Memory B cell (primary cell): Measurements from ENCODE around the gene CRTC2.
"Not testable (repeated sequence)": the region's sequence is repeated elsewhere in the genome, so short reads cannot be mapped to it uniquely, and the experiment has no call there.

ENCODE experiments used
- ATAC-seq: fragments of 150-1000 bp; cut with Tn5 transposase; 2 replicates; pipeline ENCODE4 v1.10.0; 2021; ENCODE audit warnings: low read depth, mild to moderate bottlenecking, moderate library complexity
- DNase-seq, 2 donors: peaks; one replicate each; pipeline ENCODE4 v3.0.0; 2022; ENCODE audit warnings: low spot score in 2 of 2
- H3K27ac Mint-ChIP-seq: one replicate; pipeline ENCODE4 v1.8.0; 2022; ENCODE audit warnings: mild to moderate bottlenecking, moderate library complexity, mixed read lengths
- H3K27me3 Mint-ChIP-seq: one replicate; pipeline ENCODE4 v1.8.0; 2022; ENCODE audit warnings: mixed read lengths
- H3K36me3 Mint-ChIP-seq: one replicate; pipeline ENCODE4 v1.8.0; 2022; ENCODE audit warnings: mild to moderate bottlenecking, mixed read lengths
- H3K4me1 Mint-ChIP-seq: one replicate; pipeline ENCODE4 v1.8.0; 2022; ENCODE audit warnings: mixed read lengths
- H3K4me3 Mint-ChIP-seq: one replicate; pipeline ENCODE4 v1.8.0; 2022; ENCODE audit warnings: mild to moderate bottlenecking, moderate library complexity, mixed read lengths
- H3K9me3 Mint-ChIP-seq: one replicate; pipeline ENCODE4 v1.8.0; 2022; ENCODE audit warnings: mixed read lengths

CRTC2 gene

DNA sequence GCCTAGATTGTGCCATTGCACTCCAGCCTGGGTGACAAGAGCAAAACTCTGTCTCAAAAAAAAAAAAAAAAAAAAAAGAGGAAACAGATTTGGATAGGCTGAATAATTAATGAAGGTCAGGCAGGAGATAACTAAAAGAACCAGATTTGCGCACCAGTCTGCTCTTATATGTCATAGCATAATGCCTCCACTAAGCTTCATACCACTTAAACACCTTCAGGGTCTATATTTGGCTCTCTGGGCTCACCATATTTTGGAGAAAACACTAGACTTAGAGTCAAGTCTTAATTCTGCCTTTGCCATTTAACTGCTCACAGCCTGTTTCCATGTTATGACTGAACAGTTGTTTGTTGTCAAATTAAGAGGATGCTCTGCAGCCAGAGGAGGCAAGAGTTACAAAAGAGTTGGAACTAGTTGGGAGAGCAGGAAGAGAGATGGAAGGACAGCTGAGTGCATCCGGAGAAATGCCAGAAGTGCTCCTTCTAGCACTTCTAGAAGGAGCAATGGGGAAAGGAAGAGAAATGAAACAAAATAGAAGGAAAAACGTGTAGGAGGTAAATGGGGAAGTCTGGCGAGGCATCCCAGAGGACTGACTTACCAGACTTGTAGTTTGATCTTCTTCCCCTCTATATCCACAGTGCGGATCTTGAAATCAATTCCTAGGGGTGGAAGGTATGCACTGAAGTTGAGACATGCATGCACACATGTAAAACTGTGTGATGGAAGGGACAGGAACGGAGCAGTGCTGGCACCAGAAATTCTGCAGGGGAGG lies 25.9 kb upstream of the CRTC2 start:
- peaks cover 2% of the 10 kb centered on the region for H3K27me3 Mint-ChIP-seq
- DNase-seq (no peak), ATAC-seq (no peak)
- H3K27ac Mint-ChIP-seq, result no peak overlapping the region
- H3K9me3 Mint-ChIP-seq, result no peaks in the 10 kb centered on the region
- no peaks in the 10 kb centered on the region for H3K36me3 Mint-ChIP-seq
- H3K4me1 Mint-ChIP-seq, result peaks cover 13% of the 10 kb centered on the region
- H3K4me3 Mint-ChIP-seq, result no peak overlapping the region

DNA sequence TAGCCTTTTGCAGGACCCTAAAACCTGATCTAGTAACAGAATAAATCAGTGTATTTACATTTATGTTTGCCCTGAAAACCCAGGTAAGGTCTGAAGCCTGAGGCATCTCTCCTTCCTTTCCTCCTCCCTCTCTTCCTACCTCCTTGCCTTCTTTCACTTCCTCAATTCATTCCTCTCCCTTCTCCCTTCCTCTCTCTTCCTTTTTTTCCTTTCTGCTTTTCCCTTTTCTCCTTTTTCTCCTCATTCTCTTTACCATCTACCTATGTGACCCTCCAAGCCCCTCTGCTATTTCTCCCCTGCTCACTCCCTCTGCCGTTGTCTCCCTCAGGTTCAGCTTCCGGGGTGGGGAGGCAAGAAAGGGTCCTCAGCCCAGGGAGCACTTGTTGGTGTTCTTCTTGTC lies 23.3 kb upstream of the CRTC2 start:
- peaks cover 20% of the 10 kb centered on the region for H3K4me1 Mint-ChIP-seq
- H3K4me3 Mint-ChIP-seq, H3K27ac Mint-ChIP-seq, ATAC-seq, H3K27me3 Mint-ChIP-seq, DNase-seq, H3K9me3 Mint-ChIP-seq, H3K36me3 Mint-ChIP-seq: not testable (repeated sequence)

DNA sequence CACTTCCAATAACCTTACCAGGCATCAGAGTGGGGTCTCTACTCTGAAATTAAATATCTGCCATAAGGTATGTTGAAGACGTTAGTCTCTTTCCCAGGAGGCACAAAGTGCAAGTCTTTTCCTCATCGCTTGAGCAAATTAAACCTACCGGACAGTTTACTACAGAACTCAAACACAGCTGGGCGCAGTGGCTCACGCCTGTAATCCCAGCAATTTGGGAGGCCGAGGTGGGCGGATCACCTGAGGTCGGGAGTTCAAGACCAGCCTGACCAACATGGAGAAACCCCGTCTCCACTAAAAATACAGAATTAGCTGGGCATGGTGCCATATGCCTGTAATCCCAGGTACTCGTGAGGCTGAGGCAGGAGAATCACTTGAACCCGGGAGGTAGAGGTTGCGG lies 20.7 kb upstream of the CRTC2 start:
- not testable (repeated sequence) for H3K27me3 Mint-ChIP-seq, H3K9me3 Mint-ChIP-seq, H3K36me3 Mint-ChIP-seq, DNase-seq, ATAC-seq, H3K27ac Mint-ChIP-seq
- peaks cover 26% of the 10 kb centered on the region for H3K4me1 Mint-ChIP-seq
- peak overlapping the region; percentile 96 for H3K4me3 Mint-ChIP-seq

GRCh38 chr1:153978274-153978909 lies 20.0 kb upstream of the CRTC2 start:
- peak overlapping the region; percentile 86 for H3K27ac Mint-ChIP-seq
- H3K4me1 Mint-ChIP-seq, result peaks cover 27% of the 10 kb centered on the region
- H3K9me3 Mint-ChIP-seq, result no peaks in the 10 kb centered on the region
- no peaks in the 10 kb centered on the region for H3K27me3 Mint-ChIP-seq
- DNase-seq (no peak), ATAC-seq (no peak)
- peak overlapping the region; percentile 96 for H3K4me3 Mint-ChIP-seq
- peaks cover 8% of the 10 kb centered on the region for H3K36me3 Mint-ChIP-seq

DNA sequence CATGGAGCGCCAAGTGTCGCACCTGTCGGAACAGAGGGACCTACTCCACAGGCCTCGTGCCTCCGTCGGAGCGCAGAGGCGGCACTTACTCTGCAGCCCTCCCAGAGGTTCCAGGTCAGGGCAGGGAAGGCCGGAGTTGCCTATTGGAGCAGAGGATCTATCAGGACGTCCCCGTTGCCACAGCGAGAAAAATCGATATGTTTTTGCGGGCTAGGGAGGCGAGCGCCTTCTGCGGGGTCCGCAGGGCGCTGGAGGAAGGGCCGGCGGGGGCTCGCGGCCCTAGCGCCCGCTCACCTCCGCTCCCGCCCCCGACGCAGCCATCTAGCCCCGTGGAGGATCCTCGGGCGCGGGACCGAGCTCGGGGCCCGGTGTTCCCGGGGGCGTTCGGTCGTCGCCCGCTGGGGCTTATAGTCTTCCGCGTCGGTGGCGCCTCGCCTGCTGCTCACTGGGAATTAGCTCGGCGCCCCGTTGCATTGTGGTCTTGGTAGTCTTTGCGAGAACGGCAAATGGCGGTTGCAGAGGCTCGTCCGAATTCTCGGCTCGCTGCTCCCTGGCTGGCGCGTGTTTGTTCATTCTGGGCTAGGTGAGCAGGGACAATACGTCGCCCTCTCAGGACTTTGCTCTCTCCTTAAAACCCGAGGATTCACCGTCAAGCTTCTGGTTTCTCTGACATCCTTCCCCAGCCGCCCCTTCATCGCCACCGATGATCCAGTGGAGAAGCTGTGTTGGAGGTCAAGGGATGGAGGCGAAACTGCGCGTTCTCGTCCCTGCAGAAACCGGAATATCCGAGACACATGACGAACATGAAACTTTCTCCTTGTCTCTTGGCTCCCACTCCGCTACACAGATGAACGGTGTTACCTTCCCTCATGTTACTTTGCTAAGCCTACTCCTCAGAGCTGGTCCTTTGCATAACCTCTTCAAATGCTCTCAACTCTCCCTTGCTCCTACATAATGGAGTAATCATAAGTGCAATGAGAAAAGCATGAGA lies 19.1 kb upstream of the CRTC2 start, which contains the start of gene JTB:
Gene JTB (minus strand): TSS at position 425 of the 991 bp plus-strand sequence. CDS start 422 bp downstream, at position 3.
- H3K27me3 Mint-ChIP-seq, result no peaks in the 10 kb centered on the region
- H3K36me3 Mint-ChIP-seq, result peaks cover 8% of the 10 kb centered on the region
- peak within 1 kb of the TSS; percentile 96 for H3K4me3 Mint-ChIP-seq
- no peaks in the 10 kb centered on the region for H3K9me3 Mint-ChIP-seq
- ATAC-seq, result peak; percentile 97
- DNase-seq, result peak; percentile 60 to 70
- peak within 1 kb of the TSS; percentile 86 for H3K27ac Mint-ChIP-seq
- peaks cover 27% of the 10 kb centered on the region for H3K4me1 Mint-ChIP-seq

- Mint-ChIP-seq H3K4me1 (peaks cover 30% of the 10 kb centered on the region), H3K27ac (peak overlapping the region; percentile 86), H3K9me3 (no peaks in the 10 kb centered on the region), H3K4me3 (peak overlapping the region; percentile 96), H3K36me3 (peaks cover 8% of the 10 kb centered on the region), H3K27me3 (no peaks in the 10 kb centered on the region)
- no peak for ATAC-seq
- DNase-seq, result no peak
These were observed 18.4 kb upstream of the CRTC2 start for GRCh38 chr1:153976819-153977249.

DNA sequence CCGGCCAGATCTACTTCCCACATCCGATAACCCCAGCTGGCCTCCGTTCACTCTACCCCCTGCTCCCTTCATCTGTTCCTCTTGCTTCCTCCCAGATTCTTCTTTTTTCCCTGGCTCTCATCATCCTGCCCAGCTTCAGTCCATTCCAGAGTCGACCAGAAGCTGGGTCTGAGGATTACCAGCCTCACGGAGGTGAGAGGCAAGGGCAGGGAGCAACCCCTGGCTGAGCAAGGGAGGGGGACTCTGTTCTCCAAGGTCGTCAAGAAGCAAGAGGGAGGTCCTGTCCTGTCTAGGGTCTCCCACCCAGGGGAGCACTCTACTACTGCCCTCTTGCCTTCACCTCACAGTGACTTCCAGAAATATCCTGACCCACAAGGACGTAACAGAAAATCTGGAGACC lies 15.1 kb upstream of the CRTC2 start:
- DNase-seq, result no peak
- no peak for ATAC-seq
- Mint-ChIP-seq H3K4me3 (no peak overlapping the region), H3K27me3 (no peaks in the 10 kb centered on the region), H3K4me1 (peaks cover 32% of the 10 kb centered on the region), H3K36me3 (peaks cover 8% of the 10 kb centered on the region), H3K27ac (peak overlapping the region; percentile 32), H3K9me3 (no peaks in the 10 kb centered on the region)

DNA sequence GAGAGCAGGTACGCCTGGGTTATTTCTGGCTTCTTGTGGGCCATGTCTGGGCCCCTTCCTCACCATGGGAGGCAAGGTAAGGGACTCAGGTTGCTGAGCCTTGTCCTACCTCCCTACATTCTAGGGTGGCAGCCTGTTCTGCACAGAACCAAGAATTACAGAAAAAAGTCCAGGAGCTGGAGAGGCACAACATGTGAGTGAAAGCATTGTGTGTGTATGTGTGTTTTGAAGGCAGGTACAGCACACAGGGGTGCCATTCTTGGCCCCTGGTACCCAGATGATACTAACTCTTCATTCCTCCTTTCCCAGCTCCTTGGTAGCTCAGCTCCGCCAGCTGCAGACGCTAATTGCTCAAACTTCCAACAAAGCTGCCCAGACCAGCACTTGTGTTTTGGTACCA lies 14.7 kb upstream of the CRTC2 start:
- Mint-ChIP-seq H3K36me3 (peaks cover 8% of the 10 kb centered on the region), H3K4me3 (no peak overlapping the region), H3K27ac (peak overlapping the region; percentile 32), H3K9me3 (no peaks in the 10 kb centered on the region), H3K4me1 (peaks cover 34% of the 10 kb centered on the region), H3K27me3 (no peaks in the 10 kb centered on the region)
- DNase-seq (no peak), ATAC-seq (no peak)

DNA sequence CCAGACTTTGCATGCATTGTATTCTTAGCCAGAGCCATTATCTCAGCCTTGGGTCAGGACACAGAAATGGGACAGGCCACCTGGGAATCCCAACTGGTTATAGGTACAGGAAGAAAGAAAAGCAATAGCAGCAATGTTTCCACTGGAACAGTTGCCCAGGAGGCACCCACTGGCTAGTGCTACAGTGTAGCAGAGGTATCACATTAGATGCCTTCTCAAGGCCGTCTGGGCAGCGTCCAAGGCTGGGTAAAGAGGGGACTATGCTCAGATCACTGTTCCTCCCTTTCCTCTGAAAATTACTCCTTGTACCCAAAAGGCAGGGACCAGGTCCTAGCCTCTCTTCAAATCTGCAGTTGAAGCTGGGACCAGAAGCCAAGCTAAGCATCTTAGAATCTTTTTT lies 11.9 kb upstream of the CRTC2 start:
- Mint-ChIP-seq H3K36me3 (peaks cover 4% of the 10 kb centered on the region), H3K27ac (no peak overlapping the region), H3K4me3 (no peak overlapping the region), H3K9me3 (no peaks in the 10 kb centered on the region), H3K4me1 (peaks cover 27% of the 10 kb centered on the region), H3K27me3 (no peaks in the 10 kb centered on the region)
- ATAC-seq, result no peak
- DNase-seq, result no peak

DNA sequence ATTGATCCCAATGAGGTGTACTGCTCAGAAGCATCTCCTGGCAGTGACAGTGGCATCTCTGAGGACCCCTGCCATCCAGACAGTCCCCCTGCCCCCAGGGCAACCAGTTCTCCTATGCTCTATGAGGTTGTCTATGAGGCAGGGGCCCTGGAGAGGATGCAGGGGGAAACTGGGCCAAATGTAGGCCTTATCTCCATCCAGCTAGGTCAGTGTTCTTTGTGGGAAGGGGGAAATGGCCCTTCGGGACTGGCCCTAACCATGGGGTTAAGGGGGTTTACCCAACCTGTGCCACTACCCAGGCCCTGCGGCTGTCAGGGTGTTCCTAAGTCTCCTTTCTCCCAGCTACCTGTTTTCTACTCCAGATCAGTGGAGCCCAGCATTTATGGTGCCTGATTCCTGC lies 10.6 kb upstream of the CRTC2 start:
- H3K4me1 Mint-ChIP-seq, result peaks cover 28% of the 10 kb centered on the region
- DNase-seq, result no peak
- H3K4me3 Mint-ChIP-seq, result peak overlapping the region; percentile 31
- H3K36me3 Mint-ChIP-seq, result peaks cover under 1% of the 10 kb centered on the region
- H3K27me3 Mint-ChIP-seq, result no peaks in the 10 kb centered on the region
- no peaks in the 10 kb centered on the region for H3K9me3 Mint-ChIP-seq
- H3K27ac Mint-ChIP-seq, result no peak overlapping the region
- no peak for ATAC-seq

- peaks cover 33% of the 10 kb centered on the region for H3K4me1 Mint-ChIP-seq
- no peaks in the 10 kb centered on the region for H3K9me3 Mint-ChIP-seq
- H3K36me3 Mint-ChIP-seq, result no peaks in the 10 kb centered on the region
- peak overlapping the region; percentile 98 for H3K4me3 Mint-ChIP-seq
- peak overlapping the region; percentile 96 for H3K27ac Mint-ChIP-seq
- no peaks in the 10 kb centered on the region for H3K27me3 Mint-ChIP-seq
- no peak for DNase-seq
- no peak for ATAC-seq
These were observed 10.0 kb upstream of the CRTC2 start for GRCh38 chr1:153968408-153968807.

GRCh38 chr1:153968000-153968363 lies 9.6 kb upstream of the CRTC2 start:
- Mint-ChIP-seq H3K9me3 (no peaks in the 10 kb centered on the region), H3K4me1 (peaks cover 34% of the 10 kb centered on the region)

GRCh38 chr1:153967107-153967999 lies 8.9 kb upstream of the CRTC2 start, which contains the start of gene CREB3L4:
Gene CREB3L4 (plus strand): TSS chr1:153967902. CDS start chr1:153968526, 624 bp downstream.
- Mint-ChIP-seq H3K4me1 (peaks cover 38% of the 10 kb centered on the region), H3K27ac (peak within 1 kb of the TSS; percentile 96), H3K9me3 (no peaks in the 10 kb centered on the region)

More at GRCh38 chr1:153968000-153968363, 9.6 kb upstream of the CRTC2 start:
- DNase-seq, result no peak
- ATAC-seq, result no peak
- no peaks in the 10 kb centered on the region for H3K27me3 Mint-ChIP-seq
- H3K27ac Mint-ChIP-seq, result peak overlapping the region; percentile 96
- peak overlapping the region; percentile 98 for H3K4me3 Mint-ChIP-seq
- H3K36me3 Mint-ChIP-seq, result no peaks in the 10 kb centered on the region

More at GRCh38 chr1:153967107-153967999, 8.9 kb upstream of the CRTC2 start, which contains the start of gene CREB3L4:
- ATAC-seq (peak; percentile 86), DNase-seq (peak; percentile 70 to 79)
- H3K4me3 Mint-ChIP-seq, result peak within 1 kb of the TSS; percentile 98
- no peaks in the 10 kb centered on the region for H3K27me3 Mint-ChIP-seq
- no peaks in the 10 kb centered on the region for H3K36me3 Mint-ChIP-seq
